ENCODE measurements around the gene RANBP3L.
"Not testable (repeated sequence)": the region's sequence is repeated elsewhere in the genome, so short reads cannot be mapped to it uniquely, and the experiment has no call there.

The RANBP3L gene

GRCh38 chr5:36206913-36207312, 94.8 kb downstream of the RANBP3L start:
- no peak for DNase-seq (ENCODE audit: low read depth in 2 of 2)

GRCh38 chr5:36205329-36205728, 96.4 kb downstream of the RANBP3L start:
- no peak for DNase-seq (ENCODE audit: low read depth in 2 of 2)

- DNase-seq (ENCODE audit: low read depth in 2 of 2) = no peak
These were observed 99.2 kb downstream of the RANBP3L start for GRCh38 chr5:36202521-36202961.

DNA sequence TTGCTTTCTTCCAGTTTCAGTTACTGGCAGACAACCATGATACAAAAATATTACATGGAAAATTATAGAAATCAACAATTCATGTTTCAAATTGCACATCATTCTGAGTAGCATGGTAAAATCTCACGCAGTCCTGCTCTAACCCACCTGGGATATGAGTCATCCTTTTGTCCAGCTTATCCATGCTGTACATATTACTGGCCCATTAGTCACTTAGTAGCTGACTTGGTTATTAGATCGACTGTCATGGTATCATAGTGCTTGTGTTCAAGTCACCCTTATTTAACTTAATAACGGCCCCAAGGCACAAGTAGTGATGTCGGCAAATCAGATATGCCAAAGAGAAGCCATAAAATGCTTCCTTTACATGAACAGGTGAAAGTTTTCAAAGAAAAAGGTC, 101.2 kb downstream of the RANBP3L start:
- no peak for DNase-seq (ENCODE audit: low read depth in 2 of 2)

DNA sequence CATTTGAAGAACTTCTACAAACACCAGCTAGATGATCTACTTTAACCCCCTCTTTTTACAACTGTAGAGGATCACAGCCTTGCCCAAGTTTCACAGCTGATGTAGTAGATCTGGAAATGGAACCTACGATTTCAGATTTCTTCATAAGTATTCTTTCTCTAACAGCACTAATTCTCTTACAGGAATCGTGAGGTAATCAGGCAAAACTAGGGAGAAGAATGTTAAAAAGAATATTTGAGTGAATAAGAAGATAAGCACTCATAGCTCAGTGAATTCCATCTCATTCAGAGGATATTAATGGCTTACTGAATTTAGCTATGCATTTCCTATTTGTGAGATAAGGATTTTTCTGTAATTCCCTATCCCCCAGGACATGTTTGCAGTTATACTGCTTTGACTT, 102.1 kb downstream of the RANBP3L start:
- DNase-seq (ENCODE audit: low read depth in 2 of 2) = no peak

DNA sequence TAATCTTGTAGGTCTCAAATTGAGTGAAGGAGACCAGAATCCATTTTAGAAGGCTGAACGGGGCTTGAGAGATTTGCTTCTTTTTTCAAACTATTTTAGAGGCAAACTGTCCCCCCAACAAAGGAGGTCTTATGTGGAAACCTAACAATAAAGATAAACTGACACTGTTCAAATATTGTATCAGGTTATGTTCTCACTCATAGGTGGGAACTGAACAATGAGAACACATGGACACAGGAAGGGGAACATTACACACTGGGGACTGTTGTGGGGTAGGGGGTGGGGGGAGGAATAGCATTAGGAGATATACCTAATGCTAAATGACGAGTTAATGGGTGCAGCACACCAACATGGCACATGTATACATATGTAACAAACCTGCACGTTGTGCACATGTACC, 102.9 kb downstream of the RANBP3L start:
- DNase-seq (ENCODE audit: low read depth in 2 of 2) = not testable (repeated sequence)
